GM12892 (cell line): ENCODE data around the gene TMTC2.

Experiments
- POLR2A ChIP-seq: IDR thresholded peaks from 2 replicates; pipeline ENCODE4 v1.6.1; 2011; ENCODE audit warnings: low read depth, low read length, control low read depth
- POLR2AphosphoS5 ChIP-seq: IDR thresholded peaks from 2 replicates; pipeline ENCODE4 v1.6.1; 2011; ENCODE audit warnings: low read depth, low read length, control low read depth
- TAF1 ChIP-seq: IDR thresholded peaks from 2 replicates; pipeline ENCODE4 v1.6.1; 2011; ENCODE audit warnings: low read depth, mild to moderate bottlenecking, control low read depth, low read length, borderline replicate concordance

DNA sequence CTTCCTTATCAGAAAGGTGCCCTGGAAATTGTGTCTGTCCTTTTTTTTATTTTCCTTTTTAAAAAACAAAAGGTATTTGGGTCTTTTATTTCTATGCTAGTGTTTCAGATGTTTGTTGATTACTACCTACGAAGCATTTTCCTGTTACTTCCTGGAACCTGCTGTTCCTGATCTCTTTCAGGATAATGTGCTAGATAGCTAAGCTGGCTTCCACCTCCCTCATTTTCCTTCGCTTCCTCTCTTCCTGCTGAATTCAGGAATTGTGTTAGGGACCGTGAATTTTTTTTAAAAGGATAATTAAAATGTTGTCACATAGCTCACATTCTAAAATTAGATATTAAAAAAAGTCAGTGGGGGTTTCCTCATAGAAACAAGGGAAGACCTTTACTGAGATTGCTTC lies 27.7 kb downstream of the TMTC2 start:
- TF ChIP-seq POLR2A (no peak), POLR2AphosphoS5 (no peak), TAF1 (no peak)
